ENCODE measurements around the gene ASB18.
"Not testable (repeated sequence)": the region's sequence is repeated elsewhere in the genome, so short reads cannot be mapped to it uniquely, and the experiment has no call there.

Gene ASB18

GRCh38 chr2:236264256-236264655 lies at the start of gene ASB18:
Gene ASB18, minus strand, starts transcription at chr2:236264406. Its CDS starts 61 bp downstream, at chr2:236264345.
- DNase-seq = no peak

GRCh38 chr2:236311286-236311685 lies 47.1 kb upstream of the ASB18 start:
- no peak for DNase-seq

- no peak for DNase-seq
Observed at GRCh38 chr2:236309669-236310029, 45.4 kb upstream of the ASB18 start.

GRCh38 chr2:236308855-236309668 lies 44.9 kb upstream of the ASB18 start:
- DNase-seq = no peak

- DNase-seq = no peak
Observed at GRCh38 chr2:236307641-236308040, 43.4 kb upstream of the ASB18 start.

GRCh38 chr2:236306825-236307540 lies 42.8 kb upstream of the ASB18 start:
- no peak for DNase-seq

GRCh38 chr2:236305964-236306605 lies 41.9 kb upstream of the ASB18 start:
- DNase-seq = no peak

GRCh38 chr2:236305531-236305930 lies 41.3 kb upstream of the ASB18 start:
- DNase-seq = no peak

GRCh38 chr2:236303935-236304334 lies 39.7 kb upstream of the ASB18 start:
- no peak for DNase-seq

- no peak for DNase-seq
Observed at GRCh38 chr2:236302555-236302954, 38.3 kb upstream of the ASB18 start.

GRCh38 chr2:236298924-236299475 lies 34.8 kb upstream of the ASB18 start:
- no peak for DNase-seq

GRCh38 chr2:236295481-236295880 lies 31.3 kb upstream of the ASB18 start:
- no peak for DNase-seq

- no peak for DNase-seq
Observed at GRCh38 chr2:236294647-236295046, 30.4 kb upstream of the ASB18 start.

- no peak for DNase-seq
Observed at GRCh38 chr2:236293241-236293810, 29.1 kb upstream of the ASB18 start.

- no peak for DNase-seq
Observed at GRCh38 chr2:236291911-236292310, 27.7 kb upstream of the ASB18 start.

- no peak for DNase-seq
Observed at GRCh38 chr2:236291476-236291875, 27.3 kb upstream of the ASB18 start.

- DNase-seq = no peak
Observed at GRCh38 chr2:236290742-236291425, 26.7 kb upstream of the ASB18 start.

- DNase-seq = no peak
Observed at GRCh38 chr2:236289766-236290462, 25.7 kb upstream of the ASB18 start.

GRCh38 chr2:236288373-236288772 lies 24.2 kb upstream of the ASB18 start:
- DNase-seq = not testable (repeated sequence)

GRCh38 chr2:236287656-236288055 lies 23.4 kb upstream of the ASB18 start:
- DNase-seq = no peak

GRCh38 chr2:236286873-236287545 lies 22.8 kb upstream of the ASB18 start:
- DNase-seq = no peak
